GM21717 (cell line): ENCODE data around the gene PFKFB4.
"Not testable (repeated sequence)": the region's sequence is repeated elsewhere in the genome, so short reads cannot be mapped to it uniquely, and the experiment has no call there.

Source experiments
- ATAC-seq: cut with Tn5 transposase; IDR thresholded peaks from one replicate; pipeline ENCODE4 v1.9.1; 2021; ENCODE audit warnings: mild to moderate bottlenecking, moderate library complexity; ENCODE audit not compliant: unreplicated experiment

Gene PFKFB4

DNA sequence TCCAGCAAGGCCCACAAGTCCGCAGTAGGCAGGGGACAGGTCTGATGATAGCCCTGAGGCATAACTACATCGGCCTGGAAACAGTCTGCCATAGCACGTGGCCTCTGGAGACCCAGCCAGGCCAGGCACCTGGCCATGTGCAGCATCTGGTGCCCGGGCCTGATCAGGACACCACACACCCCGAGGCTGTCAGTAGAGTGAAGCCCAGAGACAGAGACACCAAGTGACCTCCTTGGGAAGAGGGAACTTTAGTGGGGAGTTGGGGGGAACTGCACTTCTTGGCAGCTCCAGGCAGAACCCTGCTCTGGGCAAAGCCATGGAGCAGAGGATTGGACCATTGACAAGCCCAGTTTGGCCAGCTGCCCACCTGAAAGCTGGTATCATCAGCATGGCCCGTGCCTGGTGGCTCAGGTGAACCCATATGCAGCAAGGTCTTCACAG is 53.9 kb downstream of the PFKFB4 start:
- no peak for ATAC-seq

DNA sequence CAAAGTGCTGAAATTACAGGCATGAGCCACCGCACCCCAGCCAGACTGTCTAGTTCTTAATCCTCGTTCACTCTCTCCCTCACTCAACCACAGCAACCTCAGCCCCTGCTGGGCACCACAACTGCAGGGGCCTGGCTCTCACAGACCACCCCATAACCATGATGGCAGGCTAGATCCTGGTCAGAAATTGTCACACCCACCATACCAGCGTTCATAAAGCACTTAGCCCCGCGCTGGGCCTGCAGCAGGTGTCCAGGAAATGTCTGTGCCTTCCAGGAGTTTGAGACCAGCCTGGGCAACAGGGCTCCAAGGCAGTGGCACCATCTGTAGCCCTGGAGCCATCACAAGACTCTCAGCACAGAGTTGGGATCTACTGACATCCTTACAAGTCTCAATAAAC is 54.5 kb downstream of the PFKFB4 start:
- ATAC-seq: no peak

DNA sequence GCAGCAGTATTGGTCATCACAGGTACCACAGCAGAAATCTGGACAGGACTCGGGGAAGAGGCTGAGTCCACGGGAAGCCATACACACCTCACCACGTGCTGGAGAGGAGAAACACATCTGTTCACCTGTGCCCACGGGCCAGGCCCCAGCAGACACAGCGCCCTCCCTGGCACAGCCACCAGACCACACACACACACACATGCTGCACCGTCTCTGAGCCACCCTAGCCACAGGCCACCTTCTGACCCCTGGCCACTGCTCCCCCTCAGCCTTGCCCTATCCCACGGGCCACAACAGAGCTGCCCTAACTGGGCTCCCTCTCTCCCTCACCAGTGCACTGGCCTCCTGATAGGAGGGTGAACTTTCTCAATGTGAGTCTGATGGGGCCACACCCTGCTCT is 55.4 kb downstream of the PFKFB4 start:
- ATAC-seq: no peak

DNA sequence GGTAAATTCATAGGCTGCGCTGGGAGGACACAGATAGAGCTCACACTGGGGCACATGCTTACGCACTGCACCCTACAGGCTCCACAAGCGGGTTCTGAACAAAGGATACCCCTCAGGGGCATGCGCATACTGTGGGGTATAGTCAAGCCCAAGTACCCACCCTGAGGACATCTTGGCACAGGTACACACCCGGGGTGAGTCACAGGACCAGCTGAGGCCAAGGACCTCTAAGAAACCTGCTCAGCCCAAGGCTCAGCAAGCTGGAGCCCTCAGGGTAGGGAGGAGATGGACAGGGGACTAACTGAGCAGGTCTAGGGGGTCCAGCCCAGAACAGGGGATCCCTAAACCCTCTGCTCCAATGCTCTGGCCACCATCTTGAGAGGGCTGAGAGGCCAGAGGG is 55.9 kb downstream of the PFKFB4 start:
- ATAC-seq: no peak

DNA sequence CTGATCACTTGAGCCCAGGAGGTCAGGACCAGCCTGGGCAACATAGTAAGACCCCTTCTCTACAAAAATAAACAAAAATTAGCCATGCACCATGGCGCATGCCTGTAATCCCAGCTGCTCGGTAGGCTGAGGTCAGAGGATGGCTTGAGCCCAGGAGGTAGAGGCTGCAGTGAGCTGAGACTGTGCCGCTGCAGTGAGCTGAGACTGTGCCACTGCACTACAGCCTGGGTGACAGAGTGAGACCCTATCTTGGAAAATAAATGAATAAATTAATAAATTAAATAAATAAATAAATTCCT is 63.5 kb downstream of the PFKFB4 start:
- ATAC-seq: no peak

DNA sequence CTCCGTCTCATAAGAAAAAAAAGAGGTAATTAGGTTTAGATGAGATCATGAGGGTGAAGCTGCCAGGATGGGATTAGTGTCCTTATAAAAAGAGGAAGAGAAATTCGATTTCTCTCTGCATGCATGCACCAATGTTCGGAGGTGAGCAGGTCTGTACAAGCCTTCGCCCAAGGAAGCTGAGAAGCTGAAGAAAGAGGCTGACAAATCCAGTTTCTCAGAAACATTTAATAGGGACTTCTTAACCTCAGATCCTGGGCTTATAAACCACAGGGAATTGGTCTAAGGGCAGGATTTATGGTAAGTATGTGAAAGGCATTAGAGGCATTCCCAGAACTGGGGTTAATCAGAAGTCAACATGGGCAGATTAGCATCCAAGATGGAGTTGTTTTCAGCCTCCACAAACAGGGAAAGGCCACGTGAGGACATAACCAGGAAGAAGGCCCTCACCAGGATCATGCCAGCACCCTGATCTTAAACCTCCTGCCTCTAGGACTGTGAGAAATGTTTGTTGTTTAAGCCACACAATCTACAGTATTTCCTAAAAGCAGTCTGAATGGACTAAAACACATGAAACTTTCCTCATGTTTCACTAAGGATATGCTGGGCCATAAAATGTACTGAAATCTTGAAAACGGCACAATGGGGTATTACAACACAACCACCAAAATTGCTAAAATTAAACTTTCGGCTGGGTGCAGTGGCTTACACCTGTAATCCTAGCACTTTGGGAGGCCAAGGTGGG is 64.0 kb downstream of the PFKFB4 start:
- no peak for ATAC-seq

DNA sequence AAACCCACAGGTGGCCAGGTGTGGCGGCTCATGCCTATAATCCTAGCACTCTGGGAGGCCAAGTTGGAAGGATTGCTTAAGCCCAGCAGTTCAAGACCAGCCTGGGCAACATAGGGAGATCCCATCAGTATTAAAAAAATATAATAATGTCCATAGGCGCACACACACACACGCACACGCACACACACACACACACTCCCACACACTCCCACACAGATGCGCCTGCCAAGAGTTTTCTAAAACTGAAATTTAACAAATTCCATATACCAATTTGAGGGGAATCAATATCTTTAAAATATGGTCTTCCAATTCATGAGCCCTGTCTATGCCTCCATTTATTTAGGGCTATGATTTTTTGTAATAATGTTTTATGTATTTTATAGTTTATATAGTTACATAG is 69.7 kb downstream of the PFKFB4 start:
- no peak for ATAC-seq

DNA sequence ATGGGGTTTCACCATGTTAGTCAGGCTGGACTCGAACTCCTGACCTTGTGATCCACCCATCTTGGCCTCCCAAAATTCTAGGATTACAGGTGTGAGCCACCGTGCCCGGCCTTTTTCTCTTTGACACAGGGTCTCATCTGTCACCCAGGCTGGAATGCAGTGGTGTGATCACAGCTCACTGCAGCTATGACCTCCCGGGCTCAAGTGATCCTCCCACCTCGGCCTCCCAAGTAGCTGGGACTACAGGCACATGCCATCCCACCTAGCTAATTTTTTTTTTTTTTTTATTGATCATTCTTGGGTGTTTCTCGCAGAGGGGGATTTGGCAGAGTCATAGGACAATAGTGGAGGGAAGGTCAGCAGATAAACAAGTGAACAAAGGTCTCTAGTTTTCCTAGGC is 73.8 kb downstream of the PFKFB4 start:
- not testable (repeated sequence) for ATAC-seq

DNA sequence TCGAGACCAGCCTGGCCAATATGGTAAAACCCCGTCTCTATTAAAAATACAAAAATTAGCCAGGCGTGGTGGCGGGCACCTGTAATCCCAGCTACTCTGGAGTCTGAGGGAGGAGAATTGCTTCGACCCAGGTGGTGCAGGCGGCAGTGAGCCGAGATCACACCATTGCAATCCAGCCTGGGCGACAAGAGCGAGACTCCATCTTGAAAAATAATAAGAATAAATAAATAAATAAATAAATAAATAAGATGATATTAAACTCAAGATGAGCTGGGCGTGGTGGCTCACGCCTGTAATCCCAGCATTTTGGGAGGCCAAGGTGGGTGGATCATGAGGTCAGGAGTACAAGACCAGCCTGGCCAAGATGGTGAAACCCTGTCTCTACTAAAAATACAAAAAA is 75.7 kb downstream of the PFKFB4 start:
- ATAC-seq: not testable (repeated sequence)

DNA sequence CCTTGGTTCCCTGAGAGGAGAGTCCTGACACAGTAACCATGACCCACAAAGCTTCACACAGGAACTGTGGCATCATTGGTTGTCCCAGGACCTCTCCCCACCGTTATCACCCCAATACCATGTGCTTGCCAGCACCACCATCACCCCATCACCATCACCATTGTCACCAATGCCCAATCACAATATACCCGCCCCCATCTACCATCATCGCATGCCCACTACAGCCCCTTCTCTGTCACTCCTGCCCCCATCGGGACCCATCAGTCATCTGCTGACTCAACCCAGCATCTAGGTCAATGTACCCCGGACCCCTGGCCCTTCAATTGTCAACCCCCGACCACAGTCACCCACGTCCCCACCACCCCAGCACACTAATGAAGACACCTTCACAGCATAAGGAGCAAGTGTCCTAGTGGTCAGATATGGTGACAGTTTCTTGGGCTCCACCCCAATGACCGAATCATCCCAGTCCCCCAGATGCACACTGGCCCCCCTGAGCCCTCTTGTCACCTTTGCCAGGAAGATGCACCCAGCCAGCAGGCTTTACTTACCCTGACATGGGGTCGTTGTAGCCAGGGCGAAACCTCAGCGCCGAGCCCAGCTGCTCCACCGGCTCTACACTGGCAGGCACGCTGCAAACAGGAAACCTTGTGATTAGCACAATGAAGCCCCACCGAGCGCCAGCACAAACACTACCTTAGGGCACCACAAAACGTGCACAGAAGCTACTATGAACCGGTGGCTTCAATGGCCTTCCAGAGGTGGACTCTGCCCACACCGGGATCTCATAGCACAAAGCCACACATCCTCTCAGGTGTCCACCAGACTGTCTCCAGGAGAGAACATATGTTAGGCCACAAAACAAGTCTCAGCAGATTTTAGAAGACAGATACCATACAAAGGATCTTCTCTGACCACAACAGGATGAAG is 77.7 kb downstream of the PFKFB4 start:
- ATAC-seq: no peak

DNA sequence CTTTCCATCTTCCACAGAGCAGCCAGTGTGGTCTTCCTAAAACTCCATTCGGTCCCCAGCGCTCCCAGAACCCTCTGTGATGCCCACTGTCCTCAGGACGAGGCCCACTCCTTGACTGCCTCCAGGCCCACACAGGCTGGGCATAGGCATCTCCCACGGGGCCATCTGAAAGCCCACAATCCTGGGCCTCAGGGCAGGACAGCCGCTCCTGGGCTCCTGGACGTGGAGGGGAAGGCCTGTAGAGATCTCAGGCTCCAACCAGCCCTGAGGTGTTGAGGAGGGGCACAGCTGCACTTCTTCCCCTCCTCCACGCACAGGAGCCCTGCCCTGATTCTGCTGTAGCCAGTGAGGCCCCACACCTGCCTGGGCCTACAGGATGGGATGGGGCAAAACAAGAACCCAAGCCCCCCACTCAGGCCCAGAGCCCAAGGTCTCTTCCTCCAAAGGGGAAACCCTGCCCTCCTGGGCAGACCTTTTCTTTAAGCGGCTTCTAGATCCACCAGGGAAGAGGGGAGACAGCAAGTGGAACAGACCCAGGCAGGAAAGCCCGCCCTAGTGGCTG is 78.6 kb downstream of the PFKFB4 start:
- ATAC-seq: no peak

DNA sequence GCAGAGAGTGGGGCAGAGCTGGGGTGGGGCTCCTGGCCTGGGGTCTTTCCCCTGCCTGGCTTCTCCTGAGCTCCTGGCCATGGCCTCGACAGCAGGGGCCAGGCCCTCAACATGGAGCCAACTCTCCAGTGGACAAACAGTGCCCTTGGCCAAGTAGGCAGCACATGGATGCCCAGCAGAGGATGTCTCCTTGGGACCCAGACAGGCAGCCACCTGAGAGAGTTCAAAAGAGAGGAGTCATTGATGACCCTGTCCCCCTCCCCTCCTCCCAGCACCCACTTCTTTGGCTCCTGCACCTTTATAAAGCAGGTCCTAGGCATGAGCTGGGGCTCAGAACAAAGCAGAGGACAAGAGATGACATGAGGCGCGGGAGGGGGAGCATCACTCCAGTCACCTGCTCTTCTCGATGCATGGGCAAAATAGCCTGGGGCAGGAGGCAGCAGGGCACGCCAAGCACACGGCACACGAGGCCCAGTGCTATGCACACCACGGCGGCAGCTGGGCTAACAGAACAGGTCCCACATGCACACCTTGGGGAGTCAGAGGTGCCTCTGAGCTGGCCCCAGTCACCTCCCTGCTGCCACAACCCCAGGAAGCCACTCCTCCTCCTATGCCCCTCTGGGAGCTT is 80.1 kb downstream of the PFKFB4 start:
- ATAC-seq: no peak

DNA sequence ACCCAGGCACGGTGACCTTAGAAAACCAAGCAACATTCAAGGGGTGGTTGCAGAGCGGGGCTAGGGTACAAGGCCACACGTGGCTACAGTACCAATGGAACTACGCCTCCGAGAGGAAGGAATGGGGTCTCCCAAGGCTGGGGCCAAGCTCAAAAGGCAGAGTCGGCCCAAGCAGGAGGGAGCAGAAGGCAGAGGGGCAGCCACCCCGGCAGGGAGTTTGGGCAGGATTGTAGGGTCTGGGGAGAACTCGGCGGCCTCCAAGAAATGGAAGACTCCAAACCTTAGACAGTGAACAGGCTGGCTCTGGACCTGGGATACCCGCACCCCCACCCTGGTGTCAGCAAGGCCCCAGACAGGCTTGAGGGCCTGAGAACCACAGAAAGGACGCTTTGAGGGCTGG is 81.4 kb downstream of the PFKFB4 start:
- no peak for ATAC-seq

DNA sequence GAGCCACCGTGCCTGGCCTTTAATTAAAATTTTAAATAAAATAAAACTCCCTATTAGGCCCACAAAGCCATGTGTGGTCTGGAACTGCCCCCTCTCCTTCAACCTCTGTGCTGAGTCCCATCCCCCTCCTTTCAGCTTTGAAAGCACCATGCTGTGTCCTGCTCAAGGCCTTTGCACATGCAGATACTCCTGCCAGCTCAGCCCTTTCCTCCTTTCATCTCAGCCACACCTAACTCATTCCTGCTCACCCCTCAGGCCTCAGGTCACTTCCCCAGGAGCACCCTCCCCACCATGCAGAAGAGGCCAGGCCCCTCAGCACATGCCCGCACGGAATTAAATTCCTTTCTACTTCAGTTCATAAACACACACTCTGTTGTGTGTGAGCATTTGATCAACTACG is 82.0 kb downstream of the PFKFB4 start:
- no peak for ATAC-seq

DNA sequence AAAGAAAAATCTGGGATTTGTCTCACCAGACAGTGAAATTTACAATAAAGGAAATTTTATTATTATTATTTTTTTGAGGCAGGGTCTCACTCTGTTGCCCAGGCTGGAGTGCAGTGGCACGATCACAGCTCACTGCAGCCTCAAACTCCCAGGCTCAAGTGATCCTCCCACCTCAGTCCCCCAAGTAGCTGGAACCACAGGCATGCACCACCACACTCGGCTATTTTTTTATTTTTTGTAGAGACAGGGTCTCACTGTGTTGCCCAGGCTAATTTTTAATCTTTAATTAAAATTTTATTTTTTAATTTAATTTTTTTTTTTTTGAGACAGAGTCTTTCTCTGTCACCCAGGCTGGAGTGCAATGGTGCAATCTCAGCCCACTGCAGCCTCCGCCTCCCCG is 82.6 kb downstream of the PFKFB4 start:
- not testable (repeated sequence) for ATAC-seq

DNA sequence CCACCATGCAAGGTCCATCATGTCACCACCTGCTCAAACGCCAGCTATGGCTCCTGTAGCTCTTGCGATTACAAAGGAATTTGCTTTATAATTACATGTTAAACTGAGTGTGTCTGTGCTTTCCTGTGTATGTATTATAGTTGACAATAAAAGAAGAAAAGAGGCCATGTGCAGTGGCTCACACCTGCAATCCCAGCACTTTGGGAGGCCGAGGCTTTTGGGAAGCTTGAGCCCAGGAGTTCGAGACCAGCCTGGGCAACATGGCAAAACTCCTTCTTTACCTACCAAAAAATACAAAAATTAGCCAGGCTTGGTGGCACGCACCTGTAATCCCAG is 83.0 kb downstream of the PFKFB4 start:
- no peak for ATAC-seq

DNA sequence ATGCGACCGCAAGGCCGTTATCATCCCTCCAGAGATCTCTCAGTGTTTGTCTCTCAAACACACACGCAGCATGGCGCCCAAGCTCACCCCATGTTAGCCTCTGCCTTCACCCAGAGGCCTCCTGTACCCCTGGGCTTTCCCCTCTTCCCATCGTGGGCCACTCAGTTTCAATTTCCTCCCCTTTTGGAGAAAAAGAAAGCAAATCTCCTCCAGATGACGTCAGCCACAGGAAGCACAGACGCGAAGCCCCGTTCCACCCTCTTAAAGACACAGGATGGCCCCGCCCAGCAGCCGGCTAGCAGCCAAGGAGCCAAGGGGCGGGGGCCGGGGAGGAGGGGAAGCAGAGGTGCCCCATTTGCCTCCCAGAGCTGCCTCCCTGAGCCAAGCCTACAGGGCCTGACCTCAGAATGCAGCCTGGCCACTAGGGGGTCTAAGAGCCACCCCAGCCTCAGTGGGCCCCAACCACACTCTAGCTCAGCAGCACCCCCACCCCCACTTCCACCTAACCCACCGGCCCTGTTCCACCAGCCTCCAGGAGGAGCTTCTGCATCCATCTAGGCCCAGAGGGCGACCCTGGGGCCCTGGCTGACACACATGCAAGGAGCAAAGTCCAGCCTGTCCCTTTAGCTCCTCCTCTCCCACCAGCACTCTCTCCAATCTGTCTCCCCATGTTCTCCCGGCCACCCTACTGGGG is 83.5 kb downstream of the PFKFB4 start:
- peak; percentile 67 for ATAC-seq

DNA sequence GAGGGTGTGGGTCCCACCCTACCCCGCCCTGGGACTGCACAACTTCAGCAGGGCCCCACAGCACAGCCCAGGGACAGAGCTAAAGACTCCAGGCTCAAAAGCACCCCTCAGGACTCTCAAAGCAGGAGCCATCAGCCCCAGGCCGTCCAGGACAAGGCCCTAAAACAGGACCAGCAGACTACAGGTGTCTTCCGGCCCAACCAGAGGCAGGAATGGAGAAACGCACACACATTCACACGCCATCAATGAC is 84.0 kb downstream of the PFKFB4 start:
- no peak for ATAC-seq

DNA sequence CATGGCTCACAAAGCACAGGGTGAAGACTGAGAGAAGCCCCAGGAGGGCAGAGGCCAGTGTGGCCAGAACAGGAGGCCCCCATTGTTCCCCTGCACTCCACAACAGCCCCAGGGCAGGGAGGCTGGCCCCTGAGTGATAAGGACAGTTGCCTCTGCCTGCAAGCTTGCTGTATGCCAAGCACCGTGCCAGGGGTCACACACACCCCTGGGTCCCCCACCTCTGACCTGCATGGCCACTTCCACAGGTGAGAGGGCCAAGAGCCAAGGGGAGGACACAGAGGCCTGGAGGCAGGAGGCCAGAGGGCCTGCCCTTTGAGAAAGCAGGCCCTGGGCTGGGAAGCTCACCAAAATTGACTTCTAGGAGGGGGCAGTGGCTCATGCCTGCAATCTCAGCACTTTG is 86.3 kb downstream of the PFKFB4 start:
- ATAC-seq: no peak

DNA sequence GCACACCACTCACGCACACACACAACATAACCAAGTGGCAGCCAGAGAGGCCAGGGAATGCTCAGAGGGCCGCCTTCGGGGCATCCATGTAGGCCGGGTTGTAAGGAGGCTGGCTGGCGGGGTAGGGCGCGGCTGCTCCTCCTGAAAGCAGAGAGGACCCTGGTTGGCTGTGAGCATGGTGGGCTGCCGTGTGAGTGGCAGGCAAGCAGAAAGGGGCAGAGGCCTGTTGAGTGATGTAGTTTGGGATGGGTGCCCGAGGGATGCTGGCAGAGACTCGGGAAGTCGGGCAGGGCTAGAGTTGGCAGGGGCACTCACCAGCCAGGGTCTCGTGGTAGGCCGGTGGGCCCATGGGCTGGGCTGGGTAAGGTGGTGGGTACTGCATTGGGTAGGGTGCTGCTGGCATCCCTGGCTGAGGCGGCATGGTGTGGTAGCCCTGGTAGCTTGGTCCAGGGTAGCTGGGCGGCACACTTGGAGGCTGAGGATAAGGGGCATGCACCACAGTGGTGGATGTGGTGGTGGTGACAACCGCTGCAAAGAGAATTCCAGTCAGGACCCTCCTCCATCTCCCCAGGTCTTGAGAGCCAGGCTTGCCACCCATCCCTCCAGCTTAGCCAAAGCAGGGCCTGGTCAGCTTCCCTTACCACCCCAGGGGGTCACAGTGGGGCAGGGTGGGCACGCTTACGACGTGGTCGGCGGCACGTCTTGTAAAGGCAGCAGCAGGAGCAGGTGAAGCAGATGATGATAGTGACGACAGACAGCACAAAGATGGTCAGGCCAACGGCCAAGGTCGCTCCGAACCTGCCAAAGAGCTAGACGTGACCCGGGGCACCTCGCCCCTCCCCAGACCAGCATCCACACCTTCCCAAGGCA is 87.3 kb downstream of the PFKFB4 start:
- no peak for ATAC-seq
